22Rv1 (cell line): Measurements from ENCODE around the gene FNDC3A.

Experiments used
- ZFX ChIP-seq: fragments of 450-650 bp; IDR thresholded peaks from 2 replicates; pipeline ENCODE4 v1.6.1; 2017; ENCODE audit warnings: antibody characterized with exemption, borderline replicate concordance
- TF ChIP-seq, protein P1 (sequence below): fragments of 450-650 bp; IDR thresholded peaks from 2 replicates; pipeline ENCODE4 v1.5.1; 2017; ENCODE audit warnings: mild to moderate bottlenecking

GRCh38 chr13:49030213-49030612, 54.5 kb downstream of the FNDC3A start:
- TF ChIP-seq, protein P1, sequence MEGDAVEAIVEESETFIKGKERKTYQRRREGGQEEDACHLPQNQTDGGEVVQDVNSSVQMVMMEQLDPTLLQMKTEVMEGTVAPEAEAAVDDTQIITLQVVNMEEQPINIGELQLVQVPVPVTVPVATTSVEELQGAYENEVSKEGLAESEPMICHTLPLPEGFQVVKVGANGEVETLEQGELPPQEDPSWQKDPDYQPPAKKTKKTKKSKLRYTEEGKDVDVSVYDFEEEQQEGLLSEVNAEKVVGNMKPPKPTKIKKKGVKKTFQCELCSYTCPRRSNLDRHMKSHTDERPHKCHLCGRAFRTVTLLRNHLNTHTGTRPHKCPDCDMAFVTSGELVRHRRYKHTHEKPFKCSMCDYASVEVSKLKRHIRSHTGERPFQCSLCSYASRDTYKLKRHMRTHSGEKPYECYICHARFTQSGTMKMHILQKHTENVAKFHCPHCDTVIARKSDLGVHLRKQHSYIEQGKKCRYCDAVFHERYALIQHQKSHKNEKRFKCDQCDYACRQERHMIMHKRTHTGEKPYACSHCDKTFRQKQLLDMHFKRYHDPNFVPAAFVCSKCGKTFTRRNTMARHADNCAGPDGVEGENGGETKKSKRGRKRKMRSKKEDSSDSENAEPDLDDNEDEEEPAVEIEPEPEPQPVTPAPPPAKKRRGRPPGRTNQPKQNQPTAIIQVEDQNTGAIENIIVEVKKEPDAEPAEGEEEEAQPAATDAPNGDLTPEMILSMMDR = no peak
- TF ChIP-seq ZFX = no peak
